Esophagus muscularis mucosa (tissue), 4 donors: ENCODE measurements around the gene GOLGA6B. TPM values are rescaled to one million over a fixed set of nuclear protein-coding genes. Genes with fewer than 3 reads are reported as not detected.
A peak's percentile ranks its signal among the peaks of the same experiment; 100 is the strongest.

ENCODE experiments used
- DNase-seq: peaks from one replicate; pipeline ENCODE4 v3.0.0-alpha.2; 2017; ENCODE audit errors: extremely low spot score
- H3K27ac ChIP-seq, 4 donors: fragments of 200-600 bp; sonication (generic); replicated peaks in 1 of 4; 1 replicate in 3 of 4; 2 replicates in 1 of 4; pipeline ENCODE4 v1.5.1; 2016 to 2019; ENCODE audit warnings: mild to moderate bottlenecking in 1 of 4
- H3K27me3 ChIP-seq, 4 donors: fragments of 200-600 bp; sonication (generic); one replicate each; pipeline versions ENCODE4 v1.5.1 to v1.6.0; 2016 to 2019
- H3K36me3 ChIP-seq, 4 donors: fragments of 200-600 bp; sonication (generic); one replicate each; pipeline ENCODE4 v1.5.1; 2016 to 2019
- H3K4me1 ChIP-seq, 4 donors: fragments of 200-600 bp; sonication (generic); one replicate each; pipeline ENCODE4 v1.5.1; 2016 to 2019
- H3K4me3 ChIP-seq, 4 donors: fragments of 200-600 bp; sonication (generic); 1 replicate in 2 of 4; 2 replicates in 2 of 4; pipeline ENCODE4 v1.5.1; 2016 to 2019; ENCODE audit warnings: mild to moderate bottlenecking in 4 of 4, moderate library complexity in 1 of 4
- H3K9me3 ChIP-seq, 4 donors: fragments of 200-600 bp; sonication (generic); 1 replicate in 3 of 4; 2 replicates in 1 of 4; pipeline ENCODE4 v1.5.1; 2016 to 2019
- EP300 ChIP-seq: sonication (generic); formaldehyde crosslinking; IDR thresholded peaks from one replicate; pipeline ENCODE4 v1.6.1; 2017; ENCODE audit warnings: antibody characterized with exemption
- POLR2A ChIP-seq: fragments of 450-650 bp; IDR thresholded peaks from one replicate; pipeline ENCODE4 v1.6.1; 2017; ENCODE audit warnings: antibody characterized with exemption, moderate library complexity, mild to moderate bottlenecking, low read depth
- POLR2AphosphoS5 ChIP-seq, 2 donors: sonication (generic); formaldehyde crosslinking; IDR thresholded peaks; one replicate each; pipeline ENCODE4 v1.6.1; 2017; ENCODE audit warnings: antibody characterized with exemption in 2 of 2
- WGBS: methylation state at CpG from one replicate; pipeline ENCODE4 v1.1.5; 2018; 5-methylcytosine and 5-hydroxymethylcytosine counted together
- intact Hi-C: fragments of 100-400 bp; cut with DNase I; formaldehyde crosslinking; loops from one replicate; pipeline ENCODE4 v1.15.1; 2023
- total RNA-seq, 4 donors: library from RNA; depleted of rRNA; stranded (reverse); fragments of >200 nt; gene quantifications; one replicate each; pipeline versions ENCODE4 v1.1.0 to v1.2.1, GENCODE V29; 2016
- TF ChIP-seq, protein P1 (sequence below), 3 experiments: fragments of 200-600 bp in 2 of 3; fragments of 450-650 bp in 1 of 3; sonication (generic) in 2 of 3; IDR thresholded peaks; one replicate each; pipeline ENCODE4 v1.5.1; 2017 to 2019; ENCODE audit warnings: antibody characterized with exemption in 3 of 3, mild to moderate bottlenecking in 2 of 3, moderate library complexity in 1 of 3

The GOLGA6B gene
- total RNA-seq, 4 donors from 2014 or later = not detected

GRCh38 chr15:72680931-72681330 is 26.4 kb downstream of the GOLGA6B start:
- 55% methylated on average over 3 of the region's 3 CpGs for WGBS
- Histone ChIP-seq H3K27ac (no peak overlapping the region), H3K4me1 (peaks cover 5 to 9% (median 7%) of the 10 kb centered on the region in 4 donors), H3K4me3 (no peak overlapping the region), H3K9me3 (no peaks in the 10 kb centered on the region), H3K27me3 (peaks cover 0 to 21% (median 0%) of the 10 kb centered on the region in 4 donors), H3K36me3 (no peaks in the 10 kb centered on the region)
- no peak for DNase-seq
- TF ChIP-seq POLR2AphosphoS5 (IDR thresholded peaks at IDR 0.05) (no peak), POLR2A (no peak)
- TF ChIP-seq, protein P1, sequence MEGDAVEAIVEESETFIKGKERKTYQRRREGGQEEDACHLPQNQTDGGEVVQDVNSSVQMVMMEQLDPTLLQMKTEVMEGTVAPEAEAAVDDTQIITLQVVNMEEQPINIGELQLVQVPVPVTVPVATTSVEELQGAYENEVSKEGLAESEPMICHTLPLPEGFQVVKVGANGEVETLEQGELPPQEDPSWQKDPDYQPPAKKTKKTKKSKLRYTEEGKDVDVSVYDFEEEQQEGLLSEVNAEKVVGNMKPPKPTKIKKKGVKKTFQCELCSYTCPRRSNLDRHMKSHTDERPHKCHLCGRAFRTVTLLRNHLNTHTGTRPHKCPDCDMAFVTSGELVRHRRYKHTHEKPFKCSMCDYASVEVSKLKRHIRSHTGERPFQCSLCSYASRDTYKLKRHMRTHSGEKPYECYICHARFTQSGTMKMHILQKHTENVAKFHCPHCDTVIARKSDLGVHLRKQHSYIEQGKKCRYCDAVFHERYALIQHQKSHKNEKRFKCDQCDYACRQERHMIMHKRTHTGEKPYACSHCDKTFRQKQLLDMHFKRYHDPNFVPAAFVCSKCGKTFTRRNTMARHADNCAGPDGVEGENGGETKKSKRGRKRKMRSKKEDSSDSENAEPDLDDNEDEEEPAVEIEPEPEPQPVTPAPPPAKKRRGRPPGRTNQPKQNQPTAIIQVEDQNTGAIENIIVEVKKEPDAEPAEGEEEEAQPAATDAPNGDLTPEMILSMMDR (IDR thresholded peaks at IDR 0.05) = no peak
- intact Hi-C loops = loop anchor here (10.0 kb wide), 1 partner anchor 206 kb away; the partner anchor contains the start of gene ARIH1

DNA sequence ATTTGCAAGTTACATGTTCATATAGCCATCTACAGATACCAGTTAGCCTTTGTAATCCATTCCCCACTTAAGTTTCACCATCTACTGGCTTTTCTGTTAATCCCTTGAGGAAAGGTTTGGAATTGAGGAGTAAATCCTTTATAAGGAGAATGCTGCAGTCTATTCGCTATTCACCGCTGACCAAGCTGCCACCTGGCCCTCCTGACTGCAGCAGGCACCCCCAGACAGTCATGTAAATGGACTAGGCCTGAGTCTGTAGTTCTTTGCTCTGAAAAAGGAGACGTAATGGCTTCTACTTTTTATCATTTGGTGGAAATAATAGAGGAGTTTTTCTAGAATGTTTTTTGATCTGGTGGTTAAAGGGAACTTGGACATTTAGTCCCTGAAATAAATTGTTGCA is 28.3 kb downstream of the GOLGA6B start:
- no peak for TF ChIP-seq EP300
- TF ChIP-seq, protein P1 (IDR thresholded peaks at IDR 0.05) = no peak
- no peak for TF ChIP-seq POLR2AphosphoS5 (IDR thresholded peaks at IDR 0.05)
- TF ChIP-seq POLR2A = no peak
- intact Hi-C loops = loop anchor here (10.0 kb wide), 1 partner anchor 208 kb away; the partner anchor contains the start of gene ARIH1
- Histone ChIP-seq H3K4me3 (no peak overlapping the region), H3K27me3 (peaks cover 0 to 6% (median 0%) of the 10 kb centered on the region in 4 donors), H3K27ac (no peak overlapping the region), H3K4me1 (peaks cover 15 to 18% (median 16%) of the 10 kb centered on the region in 4 donors), H3K36me3 (no peaks in the 10 kb centered on the region), H3K9me3 (no peaks in the 10 kb centered on the region)
- 87% methylated on average over 3 of the region's 3 CpGs for WGBS
- DNase-seq = no peak

DNA sequence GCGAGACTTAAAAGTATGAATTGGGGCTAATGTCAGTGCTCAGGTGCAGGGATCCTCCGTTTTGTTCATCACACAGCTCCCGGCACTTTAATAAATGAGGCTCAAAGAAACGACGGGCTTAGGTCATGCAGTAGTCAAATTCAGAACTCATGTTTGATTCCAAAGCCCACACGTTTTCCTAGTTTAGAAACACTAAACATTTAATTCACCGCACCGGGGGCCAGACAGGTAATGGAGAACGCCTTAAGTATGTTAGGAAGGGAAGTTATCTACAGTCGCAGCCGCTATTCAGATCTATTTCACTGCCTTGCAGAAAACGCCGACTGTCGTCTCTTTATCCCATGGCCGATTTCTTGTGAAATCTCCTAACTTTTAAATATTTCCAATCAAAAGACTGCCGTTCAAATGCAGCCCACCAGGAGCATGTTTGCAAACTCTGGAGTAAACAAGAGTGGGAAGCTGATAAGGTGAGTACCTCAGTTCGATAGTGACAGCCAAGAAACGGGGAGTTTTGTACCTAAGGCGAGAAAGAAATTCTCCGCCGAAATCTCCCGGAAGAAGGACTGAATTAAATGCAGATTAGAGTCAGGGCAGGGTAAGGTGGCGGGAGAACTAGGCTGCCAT is 30.9 kb downstream of the GOLGA6B start:
- intact Hi-C loops = loop anchor here (10.0 kb wide), 1 partner anchor 211 kb away; the partner anchor contains the start of gene ARIH1
- 25% methylated on average over 23 of the region's 23 CpGs for WGBS
- Histone ChIP-seq H3K27ac (peak overlapping the region; percentile 85 to 93 (median 90)), H3K27me3 (no peaks in the 10 kb centered on the region), H3K36me3 (no peaks in the 10 kb centered on the region), H3K4me1 (peaks cover 15 to 18% (median 16%) of the 10 kb centered on the region in 4 donors), H3K9me3 (no peaks in the 10 kb centered on the region), H3K4me3 (peak overlapping the region; percentile 66 to 83 (median 73))
- no peak for DNase-seq
- no peak for TF ChIP-seq EP300
- TF ChIP-seq, protein P1 (IDR thresholded peaks at IDR 0.05) = no peak
- no peak for TF ChIP-seq POLR2A
- TF ChIP-seq POLR2AphosphoS5 (IDR thresholded peaks at IDR 0.05) = no peak

DNA sequence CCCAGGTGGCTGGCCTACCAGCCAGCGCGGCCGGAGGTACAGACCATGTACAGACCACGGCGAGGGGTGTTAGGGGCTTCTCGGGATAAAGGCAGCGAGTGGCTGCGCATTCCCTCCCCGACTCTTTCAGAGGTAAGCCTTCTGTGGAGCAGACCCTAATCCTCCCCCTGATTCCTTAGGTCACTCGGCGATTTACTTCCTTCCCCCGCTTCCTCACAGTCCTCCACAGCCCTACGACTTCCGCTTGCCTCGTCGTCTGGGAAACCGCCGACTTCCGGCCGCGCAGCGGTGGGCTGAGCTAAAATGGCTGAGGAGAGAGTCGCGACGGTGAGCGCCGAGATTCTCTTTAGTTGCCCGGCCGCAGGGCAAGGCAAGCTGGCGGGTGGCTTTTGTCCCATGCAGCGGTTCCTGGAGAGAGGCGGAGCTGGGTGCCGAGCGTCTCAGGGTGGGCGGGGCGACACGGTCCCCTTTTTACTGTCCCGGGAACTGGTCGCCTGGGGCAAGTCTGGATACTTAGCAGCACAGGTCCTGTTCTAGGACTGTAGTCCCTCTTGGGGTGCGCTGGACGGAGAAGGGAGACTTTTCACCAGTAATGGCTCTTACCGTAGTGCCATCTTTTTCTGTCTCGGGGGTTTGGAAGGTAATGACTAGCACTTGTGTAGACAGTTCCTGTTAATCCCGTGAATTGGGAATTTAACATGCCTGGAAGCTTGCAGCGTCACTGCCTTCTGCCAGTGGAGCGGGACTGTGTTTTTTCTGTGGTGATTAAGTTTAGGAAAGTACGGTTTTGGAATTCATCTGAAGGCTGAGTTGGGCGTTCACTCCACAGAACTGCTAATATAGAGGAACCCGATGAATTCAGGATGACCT is 31.7 kb downstream of the GOLGA6B start, which contains the start of the genes BBS4 and HIGD2B:
Gene BBS4, plus strand, starts transcription at position 283 of the 870 bp plus-strand sequence. Its CDS starts 21 bp downstream, at position 304.
Gene HIGD2B, minus strand, starts transcription at position 258 of the 870 bp plus-strand sequence. CDS start 9,808 bp downstream, outside the sequence.
- H3K27ac ChIP-seq = peak within 1 kb of the TSS; percentile 85 to 93 (median 90)

More for the DNA sequence above, 31.7 kb downstream of the GOLGA6B start, which contains the start of the genes BBS4 and HIGD2B:
- intact Hi-C loops = loop anchor here (10.0 kb wide), 1 partner anchor 211 kb away; the partner anchor contains the start of gene ARIH1
- Histone ChIP-seq H3K4me3 (peak within 1 kb of the TSS; percentile 66 to 83 (median 73)), H3K4me1 (peaks cover 15 to 18% (median 16%) of the 10 kb centered on the region in 4 donors), H3K27me3 (no peaks in the 10 kb centered on the region), H3K9me3 (no peaks in the 10 kb centered on the region), H3K36me3 (no peaks in the 10 kb centered on the region)
- 0% methylated on average over 24 of the region's 49 CpGs for WGBS
- peak; percentile 97 for DNase-seq
- TF ChIP-seq POLR2A (peak; percentile 3), EP300 (no peak), POLR2AphosphoS5 (IDR thresholded peaks at IDR 0.05) (peak; percentile 83 to 86)
